Ovary (tissue), 9 donors: Measurements from ENCODE around the gene MPHOSPH8. TPM values are rescaled to one million over a fixed set of nuclear protein-coding genes. Genes with fewer than 3 reads are reported as not detected.

Source experiments
- DNase-seq, 5 donors: peaks; one replicate each; pipeline ENCODE4 v3.0.0-alpha.2; 2019 to 2020
- H3K27ac ChIP-seq, 2 donors: fragments of 200-600 bp; one replicate each; pipeline versions ENCODE4 v1.5.1 to v1.8.0; 2019 to 2022
- H3K27me3 ChIP-seq: fragments of 200-600 bp; one replicate; pipeline ENCODE4 v1.8.0; 2022
- H3K36me3 ChIP-seq: fragments of 200-600 bp; sonication (generic); one replicate; pipeline ENCODE4 v1.5.1; 2019
- H3K4me1 ChIP-seq: one replicate; pipeline ENCODE4 v1.8.1; 2013; ENCODE audit warnings: mild to moderate bottlenecking, moderate library complexity; ENCODE audit not compliant: insufficient read depth
- H3K4me3 ChIP-seq: fragments of 200-600 bp; sonication (generic); one replicate; pipeline ENCODE4 v1.5.1; 2017
- H3K9me3 ChIP-seq, 2 donors: fragments of 200-600 bp in 1 of 2; sonication (generic) in 1 of 2; one replicate each; pipeline versions ENCODE4 v1.5.1 to v1.8.1; 2013 to 2019; ENCODE audit warnings: mild to moderate bottlenecking in 1 of 2, moderate library complexity in 1 of 2
- CTCF ChIP-seq, 3 donors: fragments of 450-650 bp in 2 of 3; fragments of 200-600 bp in 1 of 3; IDR thresholded peaks; one replicate each; pipeline versions ENCODE4 v1.5.1 to v1.8.0; 2016 to 2022; ENCODE audit warnings: antibody characterized with exemption in 3 of 3, mild to moderate bottlenecking in 1 of 3
- EP300 ChIP-seq: sonication (generic); formaldehyde crosslinking; IDR thresholded peaks from one replicate; pipeline ENCODE4 v1.6.1; 2017; ENCODE audit warnings: antibody characterized with exemption
- POLR2A ChIP-seq: fragments of 450-650 bp; IDR thresholded peaks from one replicate; pipeline ENCODE4 v1.6.1; 2017; ENCODE audit warnings: antibody characterized with exemption, mild to moderate bottlenecking, moderate library complexity
- WGBS, 3 donors: extraction: QIAGEN DNeasy Blood & Tissue Kit in 1 of 3; methylation state at CpG; one replicate each; pipeline versions ENCODE4 v1.1.5 to v1.1.7; 2013 to 2017; 5-methylcytosine and 5-hydroxymethylcytosine counted together
- intact Hi-C, 4 donors: fragments of 100-400 bp; cut with DNase I; formaldehyde crosslinking; loops; one replicate each; pipeline versions ENCODE4 v1.11.0 to v1.15.1; 2022 to 2023
- polyA plus RNA-seq, 2 donors: library from polyadenylated mRNA; stranded (reverse); fragments of 200-250 nt in 1 of 2; fragments of 350-450 nt in 1 of 2; fragmentation: Illumina TruSeq in 1 of 2; extraction: RNeasy Lipid Tissue Mini Kit (QIAGEN cat#74804) in 1 of 2; gene quantifications; one replicate each; pipeline ENCODE4 v1.2.3, GENCODE V29; 2013 to 2014
- total RNA-seq, 7 donors: library from RNA; depleted of rRNA in 2 of 7; stranded (reverse); fragments of >200 nt in 2 of 7; fragmentation: NEBNext Ultra II Directional in 3 of 7; extraction: Animal tissue kit (Norgen Biotek cat#: 25700) in 3 of 7; gene quantifications; one replicate each; pipeline versions ENCODE4 v1.1.0 to v1.2.4, GENCODE V29; 2016 to 2023
- donor health status: DM: no; HTN: no; CAD: no; lungs with moderate emphysema.
- donor health status: DM: no; HTN: no; CAD: no.
- donor health status: Bipolar disorder and iron deficiency.
- donor health status: DM: yes; HTN: yes; CAD: no.
- donor health status: DM: no; HTN: no; CAD: no.
- donor health status: DM: yes; HTN: yes; CAD: no.

MPHOSPH8 gene
- total and polyA plus RNA-seq, 9 donors = 32.9 to 58.4 (median 39.2) TPM

DNA sequence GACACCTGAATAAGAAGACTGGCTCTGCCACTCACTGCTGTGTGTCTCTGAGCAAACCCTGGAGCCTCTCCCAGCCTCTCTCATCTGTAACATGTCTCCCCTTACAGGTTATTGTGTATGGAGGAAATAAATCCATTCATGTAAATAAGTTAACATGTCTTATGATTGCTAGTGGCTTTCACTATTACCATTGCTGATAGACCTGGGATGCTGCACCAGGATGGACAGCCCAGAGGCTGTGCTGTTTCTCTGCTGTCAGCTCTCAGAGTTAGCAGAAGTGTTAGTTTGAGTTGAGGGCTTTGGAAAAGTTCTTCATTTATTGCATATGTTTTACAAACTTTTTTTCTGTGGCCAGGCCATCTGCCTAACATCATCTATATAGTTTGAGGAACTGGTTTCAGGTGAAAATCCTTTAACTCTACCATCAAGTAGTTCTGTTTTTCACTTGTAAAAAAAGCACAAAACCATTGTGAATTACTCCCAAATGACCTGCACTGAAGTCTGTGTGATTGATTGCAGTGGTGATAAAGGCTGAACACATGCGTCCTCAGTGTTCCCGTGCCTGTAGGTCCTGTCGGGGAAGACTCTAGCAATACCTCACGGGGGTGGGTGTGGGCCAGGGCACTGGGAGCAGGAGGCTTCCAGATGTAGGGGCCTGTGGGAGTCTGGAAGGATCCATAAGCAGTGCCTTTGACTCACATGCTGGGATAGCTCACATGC is 24.6 kb downstream of the MPHOSPH8 start:
- H3K27me3 ChIP-seq = no peaks in the 10 kb centered on the region
- H3K36me3 ChIP-seq = no peaks in the 10 kb centered on the region
- H3K4me1 ChIP-seq = no peaks in the 10 kb centered on the region
- no peaks in the 10 kb centered on the region for H3K9me3 ChIP-seq
- intact Hi-C loops = no loop called here
- WGBS, 3 donors = 43 to 53% (median 50%) methylated on average over 4 of the region's 4 CpGs
- no peak overlapping the region for H3K27ac ChIP-seq
- no peak for DNase-seq
- H3K4me3 ChIP-seq = no peak overlapping the region
- TF ChIP-seq CTCF (IDR thresholded peaks at IDR 0.05) (no peak), POLR2A (no peak), EP300 (no peak)

- TF ChIP-seq CTCF (IDR thresholded peaks at IDR 0.05) (no peak), POLR2A (no peak), EP300 (no peak)
- H3K27ac ChIP-seq = no peak overlapping the region
- H3K4me3 ChIP-seq = no peak overlapping the region
- intact Hi-C loops = no loop called here
- no peaks in the 10 kb centered on the region for H3K9me3 ChIP-seq
- no peaks in the 10 kb centered on the region for H3K36me3 ChIP-seq
- no peak for DNase-seq
- H3K27me3 ChIP-seq = no peaks in the 10 kb centered on the region
- no peaks in the 10 kb centered on the region for H3K4me1 ChIP-seq
Observed at GRCh38 chr13:19658831-19659230, 25.4 kb downstream of the MPHOSPH8 start.

GRCh38 chr13:19661126-19661525 is 27.7 kb downstream of the MPHOSPH8 start:
- intact Hi-C loops = no loop called here
- WGBS, 3 donors = 81 to 88% (median 85%) methylated on average over 2 of the region's 2 CpGs
- Histone ChIP-seq H3K36me3 (no peaks in the 10 kb centered on the region), H3K4me1 (no peaks in the 10 kb centered on the region), H3K4me3 (no peak overlapping the region), H3K9me3 (no peaks in the 10 kb centered on the region), H3K27me3 (no peaks in the 10 kb centered on the region), H3K27ac (no peak overlapping the region)
- no peak for DNase-seq
- TF ChIP-seq EP300 (no peak), CTCF (IDR thresholded peaks at IDR 0.05) (no peak)

DNA sequence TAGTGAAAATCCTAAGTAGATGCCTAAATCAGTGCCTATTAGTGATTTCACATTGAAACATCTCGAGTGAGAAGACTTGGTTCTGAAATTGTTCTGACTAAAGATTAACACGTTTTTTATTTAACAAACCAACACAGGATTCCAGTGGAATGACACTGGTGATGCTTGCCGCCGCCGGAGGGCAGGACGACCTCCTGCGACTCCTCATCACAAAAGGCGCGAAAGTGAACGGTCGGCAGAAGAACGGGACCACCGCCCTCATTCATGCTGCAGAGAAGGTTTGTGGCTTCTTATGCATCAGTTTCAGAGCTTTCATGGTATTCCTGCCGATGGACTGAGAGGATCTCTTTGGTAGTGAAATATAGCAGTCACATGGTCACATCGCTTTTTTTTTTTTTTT is 28.1 kb downstream of the MPHOSPH8 start:
- Histone ChIP-seq H3K27me3 (no peaks in the 10 kb centered on the region), H3K4me3 (no peak overlapping the region), H3K36me3 (no peaks in the 10 kb centered on the region), H3K9me3 (no peaks in the 10 kb centered on the region), H3K4me1 (no peaks in the 10 kb centered on the region), H3K27ac (no peak overlapping the region)
- TF ChIP-seq EP300 (no peak), CTCF (IDR thresholded peaks at IDR 0.05) (no peak), POLR2A (no peak)
- intact Hi-C loops = no loop called here
- DNase-seq = no peak
- WGBS, 3 donors = 90 to 93% (median 92%) methylated on average over 15 of the region's 15 CpGs
